Renal cortical epithelial cell (primary cell): ENCODE results near the gene POM121L2. TPM values are rescaled to one million over a fixed set of nuclear protein-coding genes. Genes with fewer than 3 reads are reported as not detected.
A peak's percentile ranks its signal among the peaks of the same experiment; 100 is the strongest.
"Not testable (repeated sequence)": the region's sequence is repeated elsewhere in the genome, so short reads cannot be mapped to it uniquely, and the experiment has no call there.

Experiments
- DNase-seq: peaks from one replicate; pipeline ENCODE4 v3.0.0-alpha.2; 2011; ENCODE audit warnings: low read depth
- total RNA-seq: library from RNA; depleted of rRNA; stranded (reverse); fragments of >200 nt; gene quantifications from 2 replicates; pipeline ENCODE4 v1.2.3, GENCODE V29; 2014

The POM121L2 gene
- total RNA-seq, 1 donor from 2014 or later: not detected

DNA sequence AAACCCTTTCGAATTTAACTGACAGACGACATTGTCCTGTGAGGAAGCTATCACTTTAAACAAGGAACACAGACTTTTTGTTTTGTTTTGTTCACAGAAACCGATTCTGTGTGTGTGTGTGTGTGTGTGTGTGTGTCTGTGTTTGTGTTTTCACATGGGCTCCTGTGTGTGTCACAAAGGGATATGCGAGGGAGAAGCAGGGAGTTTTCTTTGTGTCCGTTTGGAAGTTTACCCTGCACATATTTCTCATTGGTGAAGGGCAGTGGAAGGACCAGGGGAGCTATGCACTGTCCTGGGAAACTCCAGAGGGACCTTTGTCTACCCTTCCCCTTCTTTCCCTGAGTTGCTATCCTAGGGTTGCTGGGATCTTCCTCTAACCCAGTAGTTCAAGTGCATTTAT is 17.7 kb downstream of the POM121L2 start:
- DNase-seq: no peak

DNA sequence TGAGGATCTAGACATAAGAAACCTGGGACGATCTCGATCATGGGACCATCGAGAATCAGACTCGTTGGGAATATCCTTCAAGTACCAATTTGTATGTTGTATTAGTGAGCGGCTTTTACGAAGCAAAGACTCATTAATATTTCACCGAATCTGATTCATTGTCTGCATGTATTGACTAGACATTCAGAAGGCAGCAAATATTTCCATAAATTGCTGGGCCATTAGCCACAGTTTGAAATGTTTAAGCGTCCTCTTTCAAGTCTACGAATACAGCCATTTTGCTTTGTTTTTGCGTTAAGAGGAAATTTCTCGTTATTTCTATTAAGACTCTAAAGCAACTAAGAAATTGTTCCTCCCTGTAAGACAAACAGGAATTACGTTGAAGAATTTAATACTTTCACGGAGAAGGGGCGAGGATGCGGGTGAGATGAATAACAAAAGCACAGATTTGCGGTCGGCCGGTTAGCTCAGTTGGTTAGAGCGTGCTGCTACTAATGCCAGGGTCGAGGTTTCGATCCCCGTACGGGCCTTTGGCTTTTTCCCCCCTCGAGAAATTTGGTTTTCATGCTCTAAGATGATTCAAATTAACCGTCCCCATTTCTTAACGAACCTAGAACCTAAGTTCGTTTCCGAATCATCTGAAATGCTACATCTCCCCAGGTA is 18.5 kb downstream of the POM121L2 start:
- no peak for DNase-seq

DNA sequence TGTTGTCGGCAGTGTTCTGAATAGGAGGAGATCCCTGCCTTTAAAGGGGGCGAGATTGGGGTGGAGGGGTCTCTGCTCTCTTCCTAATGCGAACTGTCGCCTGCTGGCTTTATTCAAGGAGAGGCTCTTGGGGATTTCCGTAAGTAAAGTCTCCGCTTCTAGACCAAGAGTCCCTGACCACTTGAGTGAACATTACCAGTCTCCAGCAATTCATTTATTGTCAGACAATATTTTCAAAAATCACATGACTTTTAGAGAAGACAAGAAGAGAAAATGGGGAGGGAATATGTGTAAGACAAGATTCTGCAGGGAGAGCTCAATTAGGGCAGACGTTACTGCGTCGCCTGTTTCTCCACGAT is 21.2 kb downstream of the POM121L2 start:
- no peak for DNase-seq

DNA sequence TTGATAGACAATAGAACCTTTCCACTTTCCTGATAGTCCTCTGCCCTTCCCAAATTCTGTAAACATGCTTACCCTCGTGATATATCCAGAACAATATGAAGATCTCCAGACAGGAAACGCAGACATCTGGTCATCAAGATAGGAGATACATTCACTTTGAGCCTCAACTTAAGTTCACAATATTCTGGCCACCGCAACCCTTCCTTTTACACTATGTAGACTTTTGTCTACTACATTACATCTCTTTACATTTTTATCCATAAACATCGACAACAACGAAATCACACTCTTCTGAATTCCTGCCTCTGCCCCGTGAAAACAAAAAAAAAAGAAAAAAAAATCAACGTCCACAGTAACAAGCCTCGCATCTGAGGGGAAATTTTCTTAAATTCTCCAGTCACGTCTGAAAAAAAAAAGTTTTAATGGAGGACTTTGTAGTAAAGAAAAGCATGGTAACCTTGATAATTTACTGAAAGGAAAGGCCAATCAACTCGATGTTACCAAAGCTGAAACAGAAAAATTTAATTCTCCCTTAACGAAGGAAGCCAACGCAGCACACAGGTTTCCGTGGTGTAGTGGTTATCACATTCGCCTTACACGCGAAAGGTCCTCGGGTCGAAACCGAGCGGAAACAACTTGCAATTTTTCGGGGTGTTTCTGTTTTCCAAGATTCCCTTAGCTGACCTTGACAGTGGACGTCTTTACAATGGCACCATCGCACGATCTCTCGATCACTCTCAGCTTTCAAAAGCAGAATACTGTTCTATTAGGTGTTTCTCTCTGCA is 21.8 kb downstream of the POM121L2 start:
- no peak for DNase-seq

DNA sequence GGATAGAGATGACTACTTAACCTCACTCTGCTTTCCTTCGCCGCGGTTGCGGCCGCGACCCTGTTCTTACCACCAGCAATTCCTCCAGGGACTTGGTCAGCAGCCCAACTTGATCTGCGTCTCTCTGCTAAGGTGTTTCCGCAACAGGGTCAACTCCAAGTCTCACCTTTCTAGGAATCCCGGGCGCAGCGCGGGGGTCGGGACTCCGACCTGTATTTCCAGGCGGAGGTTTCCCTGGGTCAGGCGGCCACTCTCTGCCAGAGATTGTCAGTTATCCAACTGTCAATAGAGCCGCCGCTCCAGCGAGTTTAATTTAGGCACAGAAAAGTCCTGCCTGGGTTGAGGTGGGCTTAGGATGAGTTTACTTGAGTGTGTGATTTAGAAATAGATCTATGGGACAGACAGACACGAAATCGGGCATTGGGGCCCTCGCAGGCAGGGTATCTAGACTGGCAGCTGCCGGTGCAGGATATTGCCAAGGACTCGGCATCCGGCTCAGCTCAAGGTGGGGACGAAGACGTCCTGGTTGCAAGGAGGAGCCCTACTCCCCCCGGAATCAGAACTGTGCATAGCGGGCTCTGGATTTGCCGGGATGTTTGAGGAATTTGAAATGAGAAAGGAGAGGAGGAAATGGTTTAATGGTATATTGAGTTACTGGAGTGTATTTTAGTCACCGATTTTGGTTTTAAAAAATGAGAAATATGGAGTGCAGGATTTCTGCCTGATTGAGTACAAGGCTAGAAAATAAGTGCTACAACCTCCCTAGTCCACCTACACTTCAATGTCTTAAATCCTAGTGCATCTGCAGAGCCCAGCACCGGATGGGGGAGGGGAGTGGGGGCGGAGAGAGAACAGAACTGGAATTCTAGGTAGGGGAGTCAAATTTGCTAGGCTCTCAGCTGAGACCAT is 23.7 kb downstream of the POM121L2 start:
- no peak for DNase-seq

DNA sequence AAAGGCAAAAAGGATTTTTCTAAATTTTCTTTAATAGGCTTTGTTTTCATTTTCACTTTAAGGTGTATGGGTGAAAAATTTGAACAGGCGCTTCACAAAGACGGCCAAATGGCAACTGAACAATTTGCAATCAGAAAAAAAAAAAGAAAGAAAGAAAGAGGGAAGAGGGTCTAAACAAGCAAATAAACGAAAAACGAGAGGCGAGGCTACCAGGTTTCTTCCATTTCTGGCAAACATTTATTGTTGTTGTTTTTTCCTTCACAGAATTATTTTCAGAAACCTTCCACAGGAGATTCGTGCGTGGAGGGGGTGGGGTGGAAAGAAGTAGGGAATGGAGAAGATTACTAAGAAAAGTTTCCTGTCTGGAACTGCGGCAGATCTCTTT is 24.3 kb downstream of the POM121L2 start:
- DNase-seq: no peak

DNA sequence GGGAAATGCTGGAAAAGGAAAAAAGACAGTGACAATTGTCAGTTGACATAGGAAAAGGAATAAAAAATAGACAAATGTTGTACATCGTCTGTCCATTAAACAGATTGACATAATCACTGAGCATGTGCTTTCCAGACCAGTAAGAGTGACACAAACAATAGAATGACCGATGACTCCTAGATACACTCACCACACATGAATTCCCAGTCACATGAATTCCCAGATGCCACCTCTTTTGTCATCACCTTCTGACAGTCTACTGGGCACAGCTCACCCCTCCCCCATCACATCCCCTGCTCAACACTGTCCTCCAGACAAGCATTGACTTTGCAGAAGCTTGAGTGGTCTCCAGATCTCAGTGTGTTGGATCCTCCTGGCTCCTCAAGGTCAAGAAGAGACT is 25.9 kb downstream of the POM121L2 start:
- DNase-seq: no peak

DNA sequence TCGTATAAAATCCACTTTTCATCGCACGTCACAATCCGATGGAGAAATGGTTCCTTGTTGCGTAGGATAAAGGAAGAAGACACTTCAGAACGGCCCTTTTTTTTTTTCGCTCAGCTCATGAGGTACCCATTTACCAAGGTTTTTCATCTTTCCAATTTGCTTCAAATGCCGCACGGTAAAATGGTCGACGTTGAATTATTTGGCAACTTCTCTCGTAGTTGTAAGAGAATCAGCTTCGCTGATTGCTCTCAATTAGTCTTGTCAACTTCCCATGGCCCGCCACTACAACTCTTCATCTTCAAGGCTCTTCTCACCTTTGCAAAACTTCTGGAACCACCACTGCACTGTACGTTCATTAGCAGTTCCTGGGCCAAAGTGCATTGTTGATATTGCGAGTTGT is 28.8 kb downstream of the POM121L2 start:
- no peak for DNase-seq

DNA sequence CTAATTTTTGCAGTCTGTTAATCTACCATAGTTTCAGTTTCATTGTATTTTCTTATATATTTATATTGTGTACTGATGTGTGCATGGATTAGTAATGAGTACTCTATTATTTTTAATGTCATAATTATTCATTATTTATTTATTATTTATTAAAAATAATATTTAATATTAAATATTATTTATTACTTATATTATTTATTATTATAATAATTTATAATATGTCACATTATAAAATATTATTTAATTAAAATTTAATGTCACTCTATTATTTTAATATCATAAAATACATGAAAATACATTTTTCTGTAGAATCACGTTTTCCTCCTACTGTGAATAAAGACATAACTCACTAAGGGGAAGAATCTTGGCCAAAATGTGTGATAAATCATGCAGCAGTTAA is 30.5 kb downstream of the POM121L2 start:
- no peak for DNase-seq

DNA sequence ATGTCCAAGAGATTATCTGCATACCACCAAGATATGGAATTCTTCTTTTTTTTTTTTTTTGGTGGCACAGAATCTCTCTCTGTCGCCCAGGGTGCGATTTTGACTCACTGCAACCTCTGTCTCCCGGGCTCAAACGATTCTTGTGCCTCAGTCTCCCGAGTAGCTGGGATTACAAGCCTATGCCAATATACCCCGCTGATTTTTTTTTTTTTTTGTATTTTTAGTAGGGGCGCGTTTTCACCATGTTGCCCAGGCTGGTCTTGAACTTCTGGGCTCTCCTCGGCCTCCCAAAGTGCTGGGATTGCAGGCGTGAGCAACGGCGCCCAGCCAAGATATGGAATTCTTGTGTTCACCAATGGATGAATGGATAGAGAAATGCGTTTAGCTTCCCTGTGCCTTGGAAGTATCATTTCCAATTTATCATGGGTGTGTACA is 31.0 kb downstream of the POM121L2 start:
- DNase-seq: no peak

DNA sequence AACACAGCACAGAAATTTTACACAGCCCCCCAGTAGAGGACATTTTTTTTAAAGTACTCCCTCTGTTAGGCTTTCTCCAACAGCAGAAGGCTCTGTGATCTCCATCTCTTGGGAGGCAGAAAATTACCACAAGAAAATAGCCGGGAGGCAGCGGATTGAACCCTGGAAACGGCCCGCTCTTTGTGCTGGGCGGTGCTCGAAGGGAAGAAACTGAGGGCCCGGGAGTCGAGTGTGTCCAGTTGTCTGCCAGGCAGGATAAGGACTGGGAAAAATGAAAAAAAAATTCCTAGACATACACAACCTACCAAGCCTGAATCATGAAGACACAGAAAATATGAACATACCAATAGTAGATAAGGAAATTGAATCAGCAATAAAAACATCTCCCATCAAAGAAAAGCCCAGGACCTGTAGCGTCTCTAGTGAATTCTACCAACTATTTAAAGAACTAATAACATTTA is 31.5 kb downstream of the POM121L2 start:
- DNase-seq: no peak

DNA sequence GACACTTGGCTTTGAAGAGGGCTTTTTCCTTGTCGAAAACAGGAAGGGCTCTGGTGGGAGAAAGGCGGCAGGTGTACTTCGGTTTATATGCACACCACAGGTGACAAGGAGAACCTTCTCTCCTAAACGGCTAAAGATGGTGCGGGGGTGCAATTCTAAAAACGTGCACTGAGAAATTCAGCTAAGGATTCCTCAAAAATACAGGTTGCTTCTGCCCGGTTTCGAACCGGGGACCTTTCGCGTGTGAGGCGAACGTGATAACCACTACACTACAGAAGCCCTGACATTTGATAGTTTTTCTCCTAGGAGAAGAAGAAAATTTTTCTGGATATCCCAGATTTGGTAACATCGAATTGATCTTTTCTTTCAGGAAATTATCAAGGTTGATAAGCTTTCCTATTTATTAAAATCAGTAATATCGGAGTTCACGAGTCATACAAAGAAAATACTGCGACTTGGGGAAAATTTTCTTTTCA is 32.0 kb downstream of the POM121L2 start:
- peak; percentile 36 for DNase-seq

DNA sequence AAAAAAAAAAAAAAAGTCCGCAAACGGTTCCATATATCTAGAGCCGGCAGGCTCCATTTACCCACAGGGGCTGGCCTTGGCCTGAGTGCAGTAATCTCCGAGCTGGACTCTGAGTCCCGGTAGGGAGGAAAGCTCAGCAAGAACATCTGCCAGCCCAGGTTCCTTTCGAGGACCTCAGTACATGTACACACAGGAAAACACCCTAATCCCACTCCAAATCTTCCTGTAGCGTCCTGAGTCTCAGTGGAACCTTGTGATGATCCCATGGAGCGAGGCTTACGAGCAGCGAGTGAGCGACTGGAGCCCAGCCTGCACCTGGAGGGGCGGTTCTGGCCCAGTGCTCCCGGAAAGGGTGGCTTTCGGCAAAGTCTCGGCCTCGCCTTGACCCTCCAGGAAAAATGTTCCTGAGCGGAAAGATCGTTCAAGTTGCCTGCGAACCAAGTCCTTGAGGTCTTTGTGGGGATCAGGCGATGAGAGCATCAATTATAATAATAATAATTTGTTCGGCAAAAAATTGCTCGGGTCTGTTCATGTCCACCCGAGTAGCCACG is 32.5 kb downstream of the POM121L2 start:
- DNase-seq: no peak

DNA sequence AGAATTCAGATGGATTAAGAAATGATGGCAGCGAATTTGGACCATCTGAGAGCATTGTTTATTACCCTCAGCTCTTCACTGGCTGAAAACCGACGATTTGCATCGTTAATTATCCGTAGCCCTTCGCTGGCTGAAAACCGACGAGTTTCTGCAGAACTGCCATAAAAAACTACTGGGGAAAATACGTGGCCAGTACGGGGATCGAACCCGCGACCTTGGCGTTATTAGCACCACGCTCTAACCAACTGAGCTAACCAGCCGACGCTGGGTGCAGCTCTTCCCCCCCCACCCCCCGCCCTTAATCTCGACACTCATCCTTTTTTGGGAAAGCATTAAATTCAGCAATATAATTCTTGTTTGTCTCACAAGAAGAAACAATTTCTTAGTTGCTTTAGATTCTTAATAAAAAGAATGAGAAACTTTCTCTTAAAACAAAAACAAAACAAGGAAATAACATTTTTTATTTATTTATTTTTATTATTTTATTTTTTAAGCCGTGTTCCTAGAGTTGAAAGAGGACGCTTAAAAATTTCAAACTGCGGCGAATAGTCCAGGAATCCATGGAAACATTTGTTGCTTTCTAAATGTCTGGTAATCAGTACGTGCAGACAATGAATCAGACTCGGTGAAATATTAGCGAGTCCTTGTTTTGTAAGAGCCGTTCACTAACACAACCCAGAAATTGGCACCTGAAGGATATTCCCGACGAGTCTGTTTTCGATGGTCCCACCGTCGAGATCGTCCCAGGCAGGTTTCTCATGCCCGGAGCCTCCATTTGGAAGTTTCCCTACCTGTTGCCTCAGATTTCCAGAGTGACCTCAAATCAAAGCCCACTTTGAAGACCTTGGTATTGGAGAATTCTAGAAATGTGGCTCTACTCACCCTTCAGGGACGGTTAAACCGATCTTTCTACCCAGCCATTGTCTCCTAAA is 36.8 kb downstream of the POM121L2 start:
- no peak for DNase-seq

DNA sequence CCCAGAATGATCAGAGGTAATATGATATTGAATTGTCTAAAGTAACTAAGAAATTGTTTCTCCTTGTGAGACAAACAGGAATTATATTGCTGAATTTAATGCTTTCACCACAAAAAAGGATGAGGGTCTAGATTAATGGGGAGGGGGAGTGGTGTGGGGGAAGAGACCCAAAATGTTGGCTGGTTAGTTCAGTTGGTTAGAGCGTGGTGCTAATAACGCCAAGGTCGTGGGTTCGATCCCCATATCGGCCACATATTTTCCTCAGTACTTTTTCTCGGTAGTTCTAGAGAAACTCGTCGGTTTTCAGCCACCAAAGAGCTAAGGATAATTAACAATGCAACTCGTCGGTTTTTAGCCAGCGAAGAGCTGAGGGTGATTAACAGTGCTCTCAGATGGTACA is 38.3 kb downstream of the POM121L2 start:
- no peak for DNase-seq

DNA sequence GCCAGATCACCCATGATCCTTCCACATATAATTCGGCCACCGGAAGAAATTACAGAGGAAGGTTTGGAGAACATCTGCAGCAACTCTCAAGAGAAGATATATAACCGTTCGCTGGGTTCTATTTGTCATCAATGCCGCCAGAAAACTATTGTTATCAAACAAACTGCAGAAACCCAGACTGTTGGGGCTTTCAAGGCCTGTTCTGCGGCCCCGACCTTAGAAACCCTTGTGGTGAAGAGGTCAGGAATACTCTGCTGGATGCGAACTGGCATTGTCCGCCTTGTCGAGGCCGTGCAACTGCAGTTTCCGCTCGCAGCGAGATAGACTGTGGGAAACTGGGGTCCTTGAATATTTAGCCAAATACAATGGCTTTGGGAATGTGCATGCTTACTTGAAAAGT is 43.3 kb downstream of the POM121L2 start:
- no peak for DNase-seq

DNA sequence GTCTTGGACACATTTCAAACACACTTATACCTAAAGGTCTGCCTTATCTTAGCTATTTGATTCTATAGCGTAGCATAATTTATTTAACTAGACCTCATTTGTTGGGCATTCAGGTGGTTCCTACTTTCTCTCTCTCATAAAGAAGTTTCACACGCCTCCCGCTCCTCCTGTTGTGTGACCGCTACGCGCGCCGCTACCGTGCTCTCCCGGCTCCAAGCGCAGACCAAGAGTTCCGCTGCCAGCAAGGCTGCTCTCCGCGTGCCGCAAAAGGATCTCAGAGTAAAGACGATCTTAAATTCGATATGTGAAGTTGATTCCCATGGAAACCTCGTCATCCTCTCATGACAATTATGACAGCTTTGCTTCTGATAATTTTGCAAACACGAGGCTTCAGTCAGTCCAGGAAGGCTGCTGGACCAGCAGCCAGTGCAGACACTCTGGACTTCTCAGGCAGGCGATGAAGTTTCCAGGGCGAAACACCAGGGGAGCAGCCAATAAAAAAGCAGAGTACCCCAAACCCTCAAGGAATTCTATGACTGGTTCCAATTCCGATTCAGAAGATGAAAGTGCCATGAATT is 44.1 kb downstream of the POM121L2 start:
- no peak for DNase-seq

DNA sequence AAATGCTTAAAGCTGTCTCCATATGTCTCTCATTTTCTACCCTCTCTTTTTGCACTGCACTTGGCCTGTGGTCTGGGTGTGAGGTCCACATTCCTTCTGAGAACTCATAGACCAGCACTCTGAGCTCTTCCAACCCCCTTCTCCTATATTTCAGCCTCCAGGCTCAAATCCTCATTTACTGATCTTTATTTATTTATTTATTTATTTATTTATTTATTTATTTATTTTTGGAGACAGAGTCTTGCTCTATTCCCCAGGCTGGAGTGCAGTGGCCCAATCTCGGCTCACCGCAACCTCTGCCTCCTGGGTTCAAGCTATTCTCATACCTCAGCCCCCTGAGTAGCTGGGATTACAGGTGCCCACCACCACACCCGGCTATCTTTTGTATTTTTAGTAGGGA is 45.1 kb downstream of the POM121L2 start:
- DNase-seq: not testable (repeated sequence)

DNA sequence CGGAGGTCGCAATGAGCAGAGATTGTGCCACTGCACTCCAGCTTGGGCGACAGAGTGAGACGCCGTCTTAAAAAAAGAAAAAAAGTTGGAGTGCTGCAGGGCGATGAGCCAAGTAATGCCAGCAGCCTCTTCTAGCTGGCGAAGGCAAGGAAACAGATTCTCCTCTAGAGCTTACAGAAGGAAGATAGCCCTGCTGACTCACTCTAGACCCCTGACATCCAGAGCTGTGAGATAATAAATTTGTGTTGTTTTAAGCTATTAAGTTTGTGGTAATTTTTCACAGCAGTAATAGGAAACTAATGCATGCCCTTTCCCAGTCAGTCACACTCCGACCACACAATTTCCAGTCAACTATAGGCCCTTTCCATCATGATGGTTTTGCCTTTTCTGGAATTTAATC is 48.2 kb downstream of the POM121L2 start:
- no peak for DNase-seq

DNA sequence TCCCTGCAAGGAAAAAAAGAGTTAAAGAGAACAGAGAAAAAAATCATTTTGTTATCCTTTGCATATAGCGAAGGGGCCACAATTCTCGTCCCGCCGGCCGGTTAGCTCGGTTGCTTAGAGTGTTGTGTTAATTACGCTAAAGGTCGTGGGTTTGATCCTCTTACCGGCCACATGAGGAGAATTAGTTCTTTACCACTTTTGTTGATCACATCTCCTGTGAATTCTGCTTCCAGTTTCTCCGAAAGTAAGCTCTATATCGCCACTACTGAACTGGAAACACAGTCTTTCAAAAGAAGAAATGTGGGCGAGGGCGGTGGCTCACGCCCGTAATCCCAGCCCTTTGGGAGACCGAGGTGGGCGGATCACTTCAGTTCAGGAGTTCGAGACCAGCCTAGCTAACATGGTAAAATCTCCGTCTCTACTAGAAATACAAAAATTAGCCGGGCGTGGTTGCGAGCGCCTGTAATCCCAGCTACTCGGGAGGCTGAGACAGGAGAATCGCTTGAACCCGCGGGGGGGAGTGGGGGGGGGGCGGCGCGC is 51.2 kb downstream of the POM121L2 start:
- no peak for DNase-seq
